GM12892 (cell line): ENCODE results near the gene OPRM1.

Experiments
- POLR2A ChIP-seq: IDR thresholded peaks from 2 replicates; pipeline ENCODE4 v1.6.1; 2011; ENCODE audit warnings: low read depth, low read length, control low read depth
- TAF1 ChIP-seq: IDR thresholded peaks from 2 replicates; pipeline ENCODE4 v1.6.1; 2011; ENCODE audit warnings: low read depth, mild to moderate bottlenecking, control low read depth, low read length, borderline replicate concordance

DNA sequence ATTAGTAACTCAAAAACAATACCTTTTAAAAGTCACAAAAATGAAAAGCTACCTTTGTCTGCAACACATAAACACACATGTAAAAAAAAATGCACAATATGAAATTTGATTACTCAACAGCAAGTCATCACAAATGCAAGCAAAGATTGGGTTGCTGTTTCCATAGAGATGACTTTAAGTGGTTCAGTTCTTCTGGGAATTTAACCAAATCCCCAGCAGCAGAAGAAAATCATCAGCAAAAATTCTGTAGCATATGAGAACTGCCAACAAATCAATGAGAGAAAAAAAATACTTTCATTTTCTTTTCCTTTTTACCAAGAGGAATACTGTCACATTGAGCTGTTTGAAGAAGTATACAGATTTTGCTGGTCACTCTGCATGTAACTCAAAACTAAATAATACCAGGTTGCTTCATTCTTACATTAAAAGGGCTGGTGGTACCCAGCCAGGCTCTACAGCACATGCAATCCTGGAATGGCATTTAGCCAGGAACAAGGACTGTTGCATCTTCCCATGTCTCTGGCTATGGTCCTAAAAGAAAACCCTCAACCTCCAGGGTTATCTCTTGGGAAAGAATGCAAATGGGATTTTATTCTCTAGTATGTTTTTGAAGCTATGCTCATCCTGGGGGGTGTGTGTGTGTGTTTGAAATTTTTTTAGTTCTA is 158.3 kb downstream of the OPRM1 start:
- TF ChIP-seq POLR2A (no peak), TAF1 (no peak)
